Activated CD4-positive, alpha-beta T cell treated with anti-CD3 and anti-CD28 coated beads for 36 hours (primary cell): ENCODE results near the gene CAD. TPM values are rescaled to one million over a fixed set of nuclear protein-coding genes. Genes with fewer than 3 reads are reported as not detected.
"Not testable (repeated sequence)": the region's sequence is repeated elsewhere in the genome, so short reads cannot be mapped to it uniquely, and the experiment has no call there.

Source experiments
- ATAC-seq: fragments of 200-7000 bp; cut with Tn5 transposase; one replicate; pipeline ENCODE4 v1.10.0; 2021; ENCODE audit warnings: mild to moderate bottlenecking, moderate library complexity
- CTCF ChIA-PET: fragments of 350-600 bp; sonication (Branson Sonifier 250); formaldehyde crosslinking; loops from one replicate; lab custom pipeline; 2021; ENCODE audit warnings: antibody characterized with exemption; lab: Charles Lee
- POLR2A ChIA-PET: fragments of 350-600 bp; sonication (Branson Sonifier 250); formaldehyde crosslinking; loops from one replicate; lab custom pipeline; 2021; ENCODE audit warnings: antibody characterized with exemption, inconsistent platforms; lab: Charles Lee
- DNase-seq: peaks from one replicate; pipeline ENCODE4 v3.0.0-alpha.2; 2020
- H3K27ac Mint-ChIP-seq: one replicate; pipeline ENCODE4 v1.8.0; 2021; ENCODE audit warnings: mixed read lengths
- H3K27me3 Mint-ChIP-seq: one replicate; pipeline ENCODE4 v1.8.0; 2021; ENCODE audit warnings: mixed read lengths
- H3K36me3 Mint-ChIP-seq: one replicate; pipeline ENCODE4 v1.8.0; 2021; ENCODE audit warnings: low read depth, mixed read lengths
- H3K4me1 Mint-ChIP-seq: one replicate; pipeline ENCODE4 v1.8.0; 2021; ENCODE audit warnings: mixed read lengths
- H3K4me3 Mint-ChIP-seq: one replicate; pipeline ENCODE4 v1.8.0; 2021; ENCODE audit warnings: mild to moderate bottlenecking, moderate library complexity, mixed read lengths
- H3K9me3 Mint-ChIP-seq: one replicate; pipeline ENCODE4 v1.8.0; 2021; ENCODE audit warnings: low read depth, mixed read lengths
- intact Hi-C, 2 experiments: fragments of 100-400 bp; cut with DNase I in 1 of 2; cut with micrococcal nuclease in 1 of 2; formaldehyde crosslinking; loops; one replicate each; pipeline versions ENCODE4 v1.14.2 to v1.15.1; 2022 to 2024; cut with DNase I, micrococcal nuclease
- total RNA-seq, 2 experiments: library from RNA; stranded (reverse); gene quantifications; one replicate each; pipeline ENCODE4 v1.2.3, GENCODE V29; 2021

The CAD gene
- total RNA-seq, 2 experiments from 2014 or later: 107 to 147 TPM

- CTCF ChIA-PET: interaction anchor here (1.2 kb wide), 1 partner anchor 10 kb away, joined by 6 read pairs; no protein-coding TSS in a partner anchor
- Mint-ChIP-seq H3K4me3 (no peak overlapping the region), H3K4me1 (no peaks in the 10 kb centered on the region), H3K9me3 (no peaks in the 10 kb centered on the region), H3K36me3 (no peaks in the 10 kb centered on the region), H3K27ac (no peak overlapping the region), H3K27me3 (peaks cover 16% of the 10 kb centered on the region)
- POLR2A ChIA-PET: no interaction called here
- intact Hi-C loops: no loop called here
- DNase-seq: no peak
- ATAC-seq: no peak
Measured at GRCh38 chr2:27182346-27182745, 34.8 kb upstream of the CAD start.

- no peaks in the 10 kb centered on the region for H3K4me1 Mint-ChIP-seq
- no peaks in the 10 kb centered on the region for H3K9me3 Mint-ChIP-seq
- peaks cover 13% of the 10 kb centered on the region for H3K27me3 Mint-ChIP-seq
- no peak overlapping the region for H3K4me3 Mint-ChIP-seq
- ATAC-seq (no peak), DNase-seq (no peak)
- no peaks in the 10 kb centered on the region for H3K36me3 Mint-ChIP-seq
- intact Hi-C loops: no loop called here
- no peak overlapping the region for H3K27ac Mint-ChIP-seq
- POLR2A ChIA-PET: no interaction called here
- CTCF ChIA-PET: interaction anchor here (1.2 kb wide), 1 partner anchor 14 kb away, joined by 4 read pairs; no protein-coding TSS in a partner anchor
Measured at GRCh38 chr2:27184115-27184514, 33.1 kb upstream of the CAD start.

GRCh38 chr2:27185331-27186026 lies 31.7 kb upstream of the CAD start:
- peaks cover 10% of the 10 kb centered on the region for H3K27me3 Mint-ChIP-seq
- ATAC-seq (no peak), DNase-seq (no peak)
- no peaks in the 10 kb centered on the region for H3K36me3 Mint-ChIP-seq
- intact Hi-C loops: no loop called here
- no peaks in the 10 kb centered on the region for H3K4me1 Mint-ChIP-seq
- POLR2A ChIA-PET: interaction anchor here (0.8 kb wide), 1 partner anchor 159 kb away, joined by 3 read pairs; no protein-coding TSS in a partner anchor
- H3K4me3 Mint-ChIP-seq: no peak overlapping the region
- H3K27ac Mint-ChIP-seq: no peak overlapping the region
- CTCF ChIA-PET: interaction anchor here (0.8 kb wide), 1 partner anchor 87 kb away, joined by 3 read pairs; no protein-coding TSS in a partner anchor
- no peaks in the 10 kb centered on the region for H3K9me3 Mint-ChIP-seq

- H3K4me3 Mint-ChIP-seq: no peak overlapping the region
- H3K27me3 Mint-ChIP-seq: peaks cover 5% of the 10 kb centered on the region
- ATAC-seq (no peak), DNase-seq (no peak)
- CTCF ChIA-PET: interaction anchor here (0.7 to 1.3 kb wide), 3 partner anchors 15 to 150 kb away, joined by 3 to 8 read pairs (median 4); no protein-coding TSS in a partner anchor
- H3K27ac Mint-ChIP-seq: no peak overlapping the region
- intact Hi-C loops: no loop called here
- no peaks in the 10 kb centered on the region for H3K4me1 Mint-ChIP-seq
- no peaks in the 10 kb centered on the region for H3K9me3 Mint-ChIP-seq
- POLR2A ChIA-PET: interaction anchor here (0.6 kb wide), 1 partner anchor 1527 kb away, joined by 4 read pairs; no protein-coding TSS in a partner anchor
- no peaks in the 10 kb centered on the region for H3K36me3 Mint-ChIP-seq
Measured at GRCh38 chr2:27186613-27187345, 30.4 kb upstream of the CAD start.

- no peak for ATAC-seq
- POLR2A ChIA-PET: no interaction called here
- Mint-ChIP-seq H3K9me3 (no peaks in the 10 kb centered on the region), H3K27ac (no peak overlapping the region), H3K4me1 (no peaks in the 10 kb centered on the region), H3K27me3 (peaks cover 2% of the 10 kb centered on the region), H3K4me3 (no peak overlapping the region), H3K36me3 (no peaks in the 10 kb centered on the region)
- CTCF ChIA-PET: no interaction called here
- DNase-seq: no peak
- intact Hi-C loops: loop anchor here (2.0 to 5.0 kb wide), 3 partner anchors 93 to 229 kb away; no protein-coding TSS in a partner anchor
Measured at GRCh38 chr2:27189989-27190388, 27.2 kb upstream of the CAD start.

GRCh38 chr2:27191070-27191829 lies 25.9 kb upstream of the CAD start:
- DNase-seq (peak; percentile 57), ATAC-seq (peak; percentile 87)
- intact Hi-C loops: loop anchor here (1.0 to 5.0 kb wide), 4 partner anchors 93 to 230 kb away; no protein-coding TSS in a partner anchor
- Mint-ChIP-seq H3K27ac (no peak overlapping the region), H3K4me1 (no peaks in the 10 kb centered on the region), H3K27me3 (peaks cover 2% of the 10 kb centered on the region), H3K36me3 (no peaks in the 10 kb centered on the region), H3K9me3 (no peaks in the 10 kb centered on the region), H3K4me3 (no peak overlapping the region)
- CTCF ChIA-PET: interaction anchor here (0.8 to 1.4 kb wide), 14 partner anchors 9 to 229 kb away, joined by 3 to 8 read pairs (median 3); no protein-coding TSS in a partner anchor
- POLR2A ChIA-PET: interaction anchor here (0.7 kb wide), 1 partner anchor 94 kb away, joined by 4 read pairs; no protein-coding TSS in a partner anchor

- CTCF ChIA-PET: no interaction called here
- POLR2A ChIA-PET: interaction anchor here (0.5 kb wide), 1 partner anchor 107 kb away, joined by 5 read pairs; no protein-coding TSS in a partner anchor
- no peak overlapping the region for H3K4me3 Mint-ChIP-seq
- no peaks in the 10 kb centered on the region for H3K36me3 Mint-ChIP-seq
- H3K9me3 Mint-ChIP-seq: no peaks in the 10 kb centered on the region
- no peaks in the 10 kb centered on the region for H3K4me1 Mint-ChIP-seq
- peaks cover 2% of the 10 kb centered on the region for H3K27me3 Mint-ChIP-seq
- no peak overlapping the region for H3K27ac Mint-ChIP-seq
- ATAC-seq (no peak), DNase-seq (no peak)
- intact Hi-C loops: loop anchor here in 1 of 2 experiments (5.0 kb wide), 2 partner anchors 97 to 232 kb away; no protein-coding TSS in a partner anchor
Measured at GRCh38 chr2:27194538-27195354, 22.4 kb upstream of the CAD start.

GRCh38 chr2:27195799-27196198 lies 21.4 kb upstream of the CAD start:
- POLR2A ChIA-PET, CTCF ChIA-PET, H3K27ac Mint-ChIP-seq, H3K4me3 Mint-ChIP-seq, intact Hi-C loops, H3K9me3 Mint-ChIP-seq, H3K4me1 Mint-ChIP-seq, ATAC-seq, H3K27me3 Mint-ChIP-seq, DNase-seq, H3K36me3 Mint-ChIP-seq: not testable (repeated sequence)

- ATAC-seq, DNase-seq, H3K4me1 Mint-ChIP-seq, H3K27me3 Mint-ChIP-seq, H3K27ac Mint-ChIP-seq, H3K36me3 Mint-ChIP-seq, CTCF ChIA-PET, intact Hi-C loops, H3K9me3 Mint-ChIP-seq, H3K4me3 Mint-ChIP-seq: not testable (repeated sequence)
- POLR2A ChIA-PET: interaction anchor here (0.7 kb wide), 1 partner anchor 166 kb away, joined by 3 read pairs; no protein-coding TSS in a partner anchor
Measured at GRCh38 chr2:27198068-27198467, 19.1 kb upstream of the CAD start.

- no peak overlapping the region for H3K4me3 Mint-ChIP-seq
- H3K27me3 Mint-ChIP-seq: peaks cover 2% of the 10 kb centered on the region
- peaks cover 4% of the 10 kb centered on the region for H3K36me3 Mint-ChIP-seq
- H3K27ac Mint-ChIP-seq: no peak overlapping the region
- CTCF ChIA-PET: no interaction called here
- intact Hi-C loops: no loop called here
- no peak for DNase-seq
- POLR2A ChIA-PET: no interaction called here
- ATAC-seq: no peak
- H3K4me1 Mint-ChIP-seq: no peaks in the 10 kb centered on the region
- no peaks in the 10 kb centered on the region for H3K9me3 Mint-ChIP-seq
Measured at GRCh38 chr2:27198627-27199026, 18.5 kb upstream of the CAD start.
